ENCODE data around the gene WDR86.

WDR86 gene

DNA sequence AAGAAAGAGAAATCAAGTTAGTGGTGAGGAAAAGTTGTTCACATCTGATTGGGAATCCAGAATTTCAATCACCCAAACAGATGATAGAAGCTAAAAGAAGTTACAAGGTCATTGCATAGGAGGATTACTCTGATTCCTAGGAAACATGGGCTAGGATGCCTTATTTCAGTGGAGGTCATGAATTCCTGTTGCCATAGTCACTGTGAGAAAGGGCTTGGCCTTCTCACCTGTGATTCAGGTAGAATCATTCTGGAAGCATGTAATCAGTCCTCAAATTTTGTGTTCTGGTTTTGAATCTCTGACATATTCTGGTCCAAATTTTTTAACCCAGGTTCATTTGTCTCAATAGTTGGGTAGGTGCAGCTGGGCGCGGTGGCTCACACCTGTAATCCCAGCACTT lies 72.5 kb downstream of the WDR86 start:
- no peak for DNase-seq (ENCODE audit: low read depth)
- no peak for TF ChIP-seq CTCF (IDR thresholded peaks at IDR 0.05; ENCODE audit: low read depth, low read length, missing control alignments)
- H3K4me3 ChIP-seq (ENCODE audit: low read depth, low read length) = no peak overlapping the region
- in situ Hi-C loops (cut with HindIII; ENCODE audit: low sequenced_read_pairs) = no loop called here

- no peak for TF ChIP-seq CTCF (IDR thresholded peaks at IDR 0.05; ENCODE audit: low read depth, low read length, missing control alignments)
- no peak overlapping the region for H3K4me3 ChIP-seq (ENCODE audit: low read depth, low read length)
- DNase-seq (ENCODE audit: low read depth) = no peak
- in situ Hi-C loops (cut with HindIII; ENCODE audit: low sequenced_read_pairs) = no loop called here
Measured at GRCh38 chr7:151336027-151336708, 73.7 kb downstream of the WDR86 start.

DNA sequence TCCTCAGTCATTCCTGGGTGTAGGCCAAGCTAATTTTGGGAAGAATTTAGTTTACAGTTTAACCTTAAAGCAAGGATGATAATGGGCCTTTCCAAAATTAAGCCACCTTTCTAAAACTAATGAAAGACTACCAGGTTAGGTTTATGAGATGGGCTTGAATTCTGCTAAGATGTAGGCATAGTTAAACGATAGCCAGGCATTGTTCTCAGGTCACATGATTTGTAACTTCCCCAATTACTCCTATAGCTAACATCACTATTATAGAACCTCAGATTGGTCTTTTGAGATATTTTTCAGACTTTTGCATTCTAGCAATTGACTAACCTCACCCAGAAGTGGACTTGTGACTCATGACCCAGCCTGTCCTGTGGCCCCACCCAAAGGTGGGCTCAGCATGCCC lies 75.2 kb downstream of the WDR86 start:
- no peak for TF ChIP-seq CTCF (IDR thresholded peaks at IDR 0.05; ENCODE audit: low read depth, low read length, missing control alignments)
- in situ Hi-C loops (cut with HindIII; ENCODE audit: low sequenced_read_pairs) = no loop called here

More for the DNA sequence above, 75.2 kb downstream of the WDR86 start:
- no peak overlapping the region for H3K4me3 ChIP-seq (ENCODE audit: low read depth, low read length)
- no peak for DNase-seq (ENCODE audit: low read depth)

Data from astrocyte of the cerebellum (primary cell).